OCI-LY3 (cell line): ENCODE measurements around the gene ASXL1.

Experiments
- H2AFZ ChIP-seq: fragments of 200-600, 300-600 bp; shearing (Covaris generic); 2 replicates; pipeline ENCODE4 v1.6.0; 2014; ENCODE audit warnings: antibody characterized with exemption, low read depth, low read length
- H3K27ac ChIP-seq: fragments of 200-600, 300-600 bp; sonication (generic); 2 replicates; pipeline ENCODE4 v1.5.1; 2014; ENCODE audit warnings: mild to moderate bottlenecking, low read length, moderate library complexity, mixed read lengths
- H3K27me3 ChIP-seq: fragments of 200-600, 300-600 bp; sonication (generic); 2 replicates; pipeline ENCODE4 v1.6.1; 2014; ENCODE audit warnings: low read depth, low read length, mixed read lengths
- H3K36me3 ChIP-seq: fragments of 200-600, 300-600 bp; sonication (generic); replicated peaks from 2 replicates; pipeline ENCODE3; 2014; ENCODE audit warnings: low read depth, low read length, mixed read lengths
- H3K4me1 ChIP-seq: fragments of 300-600, 200-600 bp; sonication (generic); 2 replicates; pipeline ENCODE4 v1.6.1; 2014; ENCODE audit warnings: low read length, mixed read lengths
- H3K4me2 ChIP-seq: fragments of 200-600, 300-600 bp; sonication (generic); 2 replicates; pipeline ENCODE4 v1.6.1; 2014; ENCODE audit warnings: low read length, mixed read lengths
- H3K4me3 ChIP-seq: fragments of 300-600, 200-600 bp; sonication (generic); 2 replicates; pipeline ENCODE4 v1.5.1; 2014; ENCODE audit warnings: antibody characterized with exemption, mild to moderate bottlenecking, low read length, moderate library complexity
- H3K79me2 ChIP-seq: fragments of 300-600, 200-600 bp; shearing (Covaris generic); 2 replicates; pipeline ENCODE4 v1.6.1; 2014; ENCODE audit warnings: mild to moderate bottlenecking, low read length, mixed read lengths
- H3K9ac ChIP-seq: fragments of 300-600, 200-600 bp; shearing (Covaris generic); 2 replicates; pipeline ENCODE4 v1.6.0; 2014; ENCODE audit warnings: mild to moderate bottlenecking, low read length, moderate library complexity
- H3K9me3 ChIP-seq: fragments of 200-600, 300-600 bp; shearing (Covaris generic); 2 replicates; pipeline ENCODE4 v1.6.1; 2014; ENCODE audit warnings: low read length, mixed read lengths; ENCODE audit not compliant: insufficient read depth
- H4K20me1 ChIP-seq: fragments of 200-600, 300-600 bp; sonication (generic); 2 replicates; pipeline ENCODE4 v1.6.1; 2016; ENCODE audit warnings: low read length, mixed read lengths; ENCODE audit not compliant: insufficient read depth
- EZH2phosphoT487 ChIP-seq: fragments of 200-600 bp; shearing (Covaris generic); IDR thresholded peaks from 2 replicates; pipeline ENCODE4 v1.6.1; 2018; ENCODE audit warnings: antibody characterized with exemption, mixed run types, low read depth
- TF ChIP-seq, protein P1 (sequence below): fragments of 200-600, 300-600 bp; sonication (generic); IDR thresholded peaks from 2 replicates; pipeline ENCODE4 v1.5.1; 2014; ENCODE audit warnings: antibody characterized with exemption, low read length, low read depth

ASXL1 gene

DNA sequence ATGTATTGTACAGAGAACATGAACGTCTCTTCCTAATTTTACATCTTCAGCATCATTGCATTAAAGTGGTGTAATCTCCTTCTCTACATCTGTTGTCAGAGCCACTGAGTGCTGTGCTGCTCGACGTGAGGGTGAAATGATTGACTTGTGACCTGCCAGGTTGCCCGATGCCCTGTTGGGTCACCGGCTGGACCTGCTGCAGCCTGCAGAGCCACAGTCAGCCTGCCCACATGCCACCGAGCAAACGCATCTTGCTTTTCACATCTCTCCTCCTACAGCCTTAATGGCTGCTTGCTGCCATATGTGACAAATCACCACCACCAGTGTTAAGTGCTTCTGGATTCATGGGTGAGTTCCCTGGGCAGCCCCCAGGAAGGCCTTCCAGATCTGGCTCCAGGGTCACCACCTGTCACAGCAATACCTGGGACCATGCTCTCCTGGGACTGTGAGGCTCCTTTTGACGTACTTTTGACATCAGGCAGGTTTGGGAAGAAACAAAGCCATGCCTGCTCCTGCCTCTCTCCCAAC lies 80.3 kb downstream of the ASXL1 start:
- Histone ChIP-seq H3K9ac (no peak overlapping the region), H3K4me2 (no peak overlapping the region), H3K4me3 (no peak overlapping the region), H4K20me1 (0 out of 2 replicates have a peak, but pooled peaks cover 14% of the 10 kb centered on the region), H2AFZ (no peak overlapping the region), H3K79me2 (no peaks in the 10 kb centered on the region), H3K27me3 (no peaks in the 10 kb centered on the region), H3K4me1 (peaks cover 10% of the 10 kb centered on the region), H3K36me3 (peaks cover 68% of the 10 kb centered on the region), H3K27ac (no peak overlapping the region), H3K9me3 (no peaks in the 10 kb centered on the region)
- no peak for TF ChIP-seq EZH2phosphoT487
- TF ChIP-seq, protein P1, sequence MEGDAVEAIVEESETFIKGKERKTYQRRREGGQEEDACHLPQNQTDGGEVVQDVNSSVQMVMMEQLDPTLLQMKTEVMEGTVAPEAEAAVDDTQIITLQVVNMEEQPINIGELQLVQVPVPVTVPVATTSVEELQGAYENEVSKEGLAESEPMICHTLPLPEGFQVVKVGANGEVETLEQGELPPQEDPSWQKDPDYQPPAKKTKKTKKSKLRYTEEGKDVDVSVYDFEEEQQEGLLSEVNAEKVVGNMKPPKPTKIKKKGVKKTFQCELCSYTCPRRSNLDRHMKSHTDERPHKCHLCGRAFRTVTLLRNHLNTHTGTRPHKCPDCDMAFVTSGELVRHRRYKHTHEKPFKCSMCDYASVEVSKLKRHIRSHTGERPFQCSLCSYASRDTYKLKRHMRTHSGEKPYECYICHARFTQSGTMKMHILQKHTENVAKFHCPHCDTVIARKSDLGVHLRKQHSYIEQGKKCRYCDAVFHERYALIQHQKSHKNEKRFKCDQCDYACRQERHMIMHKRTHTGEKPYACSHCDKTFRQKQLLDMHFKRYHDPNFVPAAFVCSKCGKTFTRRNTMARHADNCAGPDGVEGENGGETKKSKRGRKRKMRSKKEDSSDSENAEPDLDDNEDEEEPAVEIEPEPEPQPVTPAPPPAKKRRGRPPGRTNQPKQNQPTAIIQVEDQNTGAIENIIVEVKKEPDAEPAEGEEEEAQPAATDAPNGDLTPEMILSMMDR = no peak

DNA sequence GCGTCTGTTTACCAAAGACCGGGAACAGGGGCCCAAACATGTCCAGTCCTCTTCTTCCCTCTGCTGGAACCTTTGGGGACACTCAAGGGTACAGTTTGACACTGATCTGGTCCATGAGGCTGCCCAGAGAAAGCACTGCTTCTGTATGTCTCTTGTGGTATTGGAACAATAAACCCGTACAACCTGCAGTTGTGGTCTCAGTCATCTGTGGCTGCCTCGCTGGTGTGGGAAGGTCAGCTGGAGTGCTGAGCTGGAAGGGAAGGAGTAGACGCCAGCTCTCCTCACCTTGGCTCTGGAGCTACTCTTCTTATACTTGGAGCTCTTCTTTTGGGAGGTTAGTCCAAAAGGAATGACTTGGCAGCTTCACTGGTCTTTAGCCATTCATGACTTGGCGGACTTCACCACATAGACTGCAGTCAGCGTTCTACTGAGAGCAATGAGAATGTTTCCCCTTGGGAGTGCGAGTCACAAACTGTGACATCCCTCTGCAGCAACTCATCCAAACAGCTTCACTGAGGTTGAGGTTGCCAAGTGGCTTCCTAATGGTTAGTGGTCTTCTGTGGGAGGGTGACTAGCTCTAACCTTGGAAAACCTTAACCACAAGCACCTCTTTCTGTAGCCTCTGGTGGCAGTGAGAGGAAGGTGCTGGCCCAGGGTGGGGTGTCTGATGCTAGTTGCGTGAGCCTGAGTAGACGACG lies 81.2 kb downstream of the ASXL1 start:
- Histone ChIP-seq H3K9ac (no peak overlapping the region), H4K20me1 (0 out of 2 replicates have a peak, but pooled peaks cover 14% of the 10 kb centered on the region), H3K79me2 (no peaks in the 10 kb centered on the region), H3K4me2 (no peak overlapping the region), H2AFZ (no peak overlapping the region), H3K4me3 (no peak overlapping the region), H3K9me3 (no peaks in the 10 kb centered on the region), H3K27ac (no peak overlapping the region), H3K4me1 (peaks cover 13% of the 10 kb centered on the region), H3K27me3 (no peaks in the 10 kb centered on the region), H3K36me3 (peaks cover 64% of the 10 kb centered on the region)
- TF ChIP-seq, protein P1 = no peak
- TF ChIP-seq EZH2phosphoT487 = no peak

- peaks cover 55% of the 10 kb centered on the region for H3K36me3 ChIP-seq
- no peak overlapping the region for H3K4me2 ChIP-seq
- H3K27ac ChIP-seq = no peak overlapping the region
- H3K79me2 ChIP-seq = no peaks in the 10 kb centered on the region
- H3K9me3 ChIP-seq = no peaks in the 10 kb centered on the region
- H3K4me3 ChIP-seq = no peak overlapping the region
- peaks cover 13% of the 10 kb centered on the region for H3K4me1 ChIP-seq
- 0 out of 2 replicates have a peak, but pooled peaks cover 14% of the 10 kb centered on the region for H4K20me1 ChIP-seq
- H3K9ac ChIP-seq = no peak overlapping the region
- H3K27me3 ChIP-seq = no peaks in the 10 kb centered on the region
- TF ChIP-seq, protein P1 = no peak
- TF ChIP-seq EZH2phosphoT487 = no peak
- no peak overlapping the region for H2AFZ ChIP-seq
These were observed 82.1 kb downstream of the ASXL1 start for GRCh38 chr20:32440069-32440757.

DNA sequence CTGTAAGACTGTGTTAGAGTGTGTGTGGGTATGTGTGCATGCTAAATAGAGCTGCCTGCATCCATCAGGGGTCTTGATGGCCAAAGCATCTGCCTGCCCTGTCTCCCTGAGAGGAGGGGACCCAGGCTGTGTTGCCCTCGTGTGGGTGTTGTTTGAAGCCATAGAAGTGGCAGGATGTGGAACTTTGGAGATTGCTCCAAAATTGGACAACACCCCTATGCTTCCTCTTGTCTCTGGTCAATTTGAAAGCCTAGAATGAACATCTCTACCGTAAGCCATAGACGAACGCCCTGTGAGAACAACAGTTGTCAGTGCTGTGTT lies 82.6 kb downstream of the ASXL1 start:
- H3K9me3 ChIP-seq = no peaks in the 10 kb centered on the region
- 0 out of 2 replicates have a peak, but pooled peaks cover 14% of the 10 kb centered on the region for H4K20me1 ChIP-seq
- no peak for TF ChIP-seq EZH2phosphoT487
- TF ChIP-seq, protein P1 = no peak
- no peak overlapping the region for H3K27ac ChIP-seq
- H3K4me1 ChIP-seq = peaks cover 13% of the 10 kb centered on the region
- no peaks in the 10 kb centered on the region for H3K79me2 ChIP-seq
- no peaks in the 10 kb centered on the region for H3K27me3 ChIP-seq
- no peak overlapping the region for H3K4me3 ChIP-seq
- no peak overlapping the region for H3K9ac ChIP-seq
- H2AFZ ChIP-seq = no peak overlapping the region
- peaks cover 49% of the 10 kb centered on the region for H3K36me3 ChIP-seq
- no peak overlapping the region for H3K4me2 ChIP-seq
